SK-MEL-5 (cell line): Measurements from ENCODE around the gene DDX21. TPM values are rescaled to one million over a fixed set of nuclear protein-coding genes. Genes with fewer than 3 reads are reported as not detected.

Experiments
- DNase-seq: peaks from one replicate; pipeline ENCODE4 v3.0.0-alpha.2; 2016; ENCODE audit warnings: low read depth, low spot score
- in situ Hi-C: cut with HindIII; loops from 2 replicates; pipeline ENCODE4 v1.10.0; 2016; ENCODE audit warnings: low sequenced_read_pairs, high pct_unique_total_duplicates, low pct_unique_long_range_greater_than_20kb
- small RNA-seq, 2 experiments: library from RNA; depleted of rRNA; stranded (forward); fragments of <200 nt; gene quantifications; one replicate each; pipeline ENCODE3, GENCODE V24; 2014
- total RNA-seq: library from RNA; depleted of rRNA; stranded (reverse); fragments of >200 nt; shearing (Covaris generic); gene quantifications from 2 replicates; pipeline ENCODE4 v1.2.3, GENCODE V29; 2014; rRNA removed

The DDX21 gene
- total RNA-seq, 1 experiment from 2014 or later = 93.1 TPM

DNA sequence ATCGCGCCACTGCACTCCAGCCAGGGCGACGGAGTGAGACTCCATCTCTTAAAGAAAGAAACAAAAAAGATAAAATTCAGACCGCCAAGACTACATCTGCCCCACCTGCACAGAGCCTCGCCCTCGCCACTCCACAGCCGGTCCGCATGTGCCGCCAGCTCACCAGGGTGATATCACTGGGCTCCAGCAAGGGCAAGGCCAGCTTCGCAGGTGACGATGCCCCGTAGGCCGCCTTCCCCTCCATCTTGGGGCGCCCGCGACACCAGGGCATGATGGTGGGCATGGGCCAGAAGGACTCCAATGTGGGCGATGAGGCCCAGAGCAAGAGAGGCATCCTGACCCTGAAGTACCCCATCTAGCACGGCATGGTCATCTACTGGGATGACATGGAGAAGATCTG is 66.6 kb downstream of the DDX21 start:
- in situ Hi-C loops = no loop called here
- no peak for DNase-seq

DNA sequence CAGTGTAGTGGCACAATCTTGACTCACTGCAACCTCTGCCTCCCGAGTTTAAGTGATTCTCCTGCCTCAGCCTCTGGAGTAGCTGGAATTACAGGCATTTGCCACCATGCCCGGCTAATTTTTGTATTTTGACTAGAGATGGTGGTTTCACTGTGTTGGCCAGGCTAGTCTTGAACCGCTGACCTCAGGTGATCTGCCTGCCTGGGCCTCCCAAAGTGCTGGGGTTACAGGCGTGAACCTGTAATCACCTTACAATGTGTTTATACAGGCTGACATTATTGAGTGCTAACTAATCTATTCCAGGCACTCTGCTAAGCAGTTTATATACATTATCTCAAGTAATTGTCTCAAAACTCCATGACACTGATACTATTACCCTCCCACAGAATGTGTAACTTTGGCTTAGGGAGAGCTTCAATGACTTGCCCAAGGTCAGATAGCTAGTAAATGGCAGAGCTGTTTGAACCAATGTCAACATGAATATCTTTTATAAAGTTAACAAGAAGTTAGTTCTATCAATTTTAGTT is 69.5 kb downstream of the DDX21 start:
- DNase-seq = no peak
- in situ Hi-C loops = no loop called here

DNA sequence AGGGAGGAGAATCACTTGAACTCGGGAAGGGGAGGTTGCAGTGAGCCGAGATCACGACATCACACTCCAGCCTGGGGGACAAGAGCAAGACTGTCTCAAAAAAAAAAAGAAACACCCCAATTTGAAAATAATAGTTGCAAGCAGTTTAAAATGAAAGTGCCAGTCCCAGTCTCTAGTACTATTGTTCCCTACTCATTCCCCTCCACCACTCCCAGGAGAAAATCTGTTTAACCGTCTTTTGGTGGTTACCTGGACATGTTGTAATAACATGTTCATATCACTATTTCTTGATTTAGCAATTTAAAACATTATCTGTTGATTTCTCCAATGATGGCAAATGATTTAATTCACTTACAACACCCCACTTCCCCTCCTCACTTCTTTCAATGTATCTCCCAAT is 77.3 kb downstream of the DDX21 start:
- in situ Hi-C loops = no loop called here
- DNase-seq = no peak

Small RNA genes within 50 kb of the gene (small RNA-seq; reads per million reads assigned to genes)
- gene RNU6-571P = 0 reads per million in 2 experiments

Other genes starting within 250 kb of the DDX21 start
- gene CCAR1, start 234.9 kb upstream of the DDX21 start, total RNA-seq = 31.6 and 40.5 TPM in 2 replicates
- gene STOX1, start 128.6 kb upstream of the DDX21 start, total RNA-seq = 1.8 and 2.0 TPM in 2 replicates
- 34.0 and 35.1 TPM in 2 replicates for gene DDX50, start 54.9 kb upstream of the DDX21 start, total RNA-seq
- 18.9 and 21.2 TPM in 2 replicates for gene KIFBP, start 32.6 kb downstream of the DDX21 start, total RNA-seq
- gene SRGN, start 131.9 kb downstream of the DDX21 start, total RNA-seq = 3.9 and 4.8 TPM in 2 replicates
- gene VPS26A, start 168.0 kb downstream of the DDX21 start, total RNA-seq = 38.7 and 39.7 TPM in 2 replicates
- 24.8 and 25.5 TPM in 2 replicates for gene SUPV3L1, start 224.1 kb downstream of the DDX21 start, total RNA-seq